ENCODE measurements around the gene LY86.

GRCh38 chr6:6588924-6589709 is 597 bp downstream of the LY86 start:
- TF ChIP-seq, protein P1, sequence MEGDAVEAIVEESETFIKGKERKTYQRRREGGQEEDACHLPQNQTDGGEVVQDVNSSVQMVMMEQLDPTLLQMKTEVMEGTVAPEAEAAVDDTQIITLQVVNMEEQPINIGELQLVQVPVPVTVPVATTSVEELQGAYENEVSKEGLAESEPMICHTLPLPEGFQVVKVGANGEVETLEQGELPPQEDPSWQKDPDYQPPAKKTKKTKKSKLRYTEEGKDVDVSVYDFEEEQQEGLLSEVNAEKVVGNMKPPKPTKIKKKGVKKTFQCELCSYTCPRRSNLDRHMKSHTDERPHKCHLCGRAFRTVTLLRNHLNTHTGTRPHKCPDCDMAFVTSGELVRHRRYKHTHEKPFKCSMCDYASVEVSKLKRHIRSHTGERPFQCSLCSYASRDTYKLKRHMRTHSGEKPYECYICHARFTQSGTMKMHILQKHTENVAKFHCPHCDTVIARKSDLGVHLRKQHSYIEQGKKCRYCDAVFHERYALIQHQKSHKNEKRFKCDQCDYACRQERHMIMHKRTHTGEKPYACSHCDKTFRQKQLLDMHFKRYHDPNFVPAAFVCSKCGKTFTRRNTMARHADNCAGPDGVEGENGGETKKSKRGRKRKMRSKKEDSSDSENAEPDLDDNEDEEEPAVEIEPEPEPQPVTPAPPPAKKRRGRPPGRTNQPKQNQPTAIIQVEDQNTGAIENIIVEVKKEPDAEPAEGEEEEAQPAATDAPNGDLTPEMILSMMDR (IDR thresholded peaks at IDR 0.05) = no peak
- no peak for TF ChIP-seq POLR2A (IDR thresholded peaks at IDR 0.05; ENCODE audit: low read depth)
- no peak for TF ChIP-seq POLR2AphosphoS5 (IDR thresholded peaks at IDR 0.05)
- no peak for TF ChIP-seq EP300 (IDR thresholded peaks at IDR 0.05)
